Activated naive CD8-positive, alpha-beta T cell treated with anti-CD3 and anti-CD28 coated beads, Interleukin-2, amount 10 ng/mL, durations not matched to agents 7 days and 5 days (primary cell): ENCODE results near the gene CD93. TPM values are rescaled to one million over a fixed set of nuclear protein-coding genes. Genes with fewer than 3 reads are reported as not detected.

Source experiments
- ATAC-seq: fragments of 150-1000 bp; cut with Tn5 transposase; one replicate; pipeline ENCODE4 v1.10.0; 2021; ENCODE audit warnings: low read depth, moderate library complexity
- POLR2A ChIA-PET: fragments of 350-600 bp; sonication (Branson Sonifier 250); formaldehyde crosslinking; loops from one replicate; lab custom pipeline; 2021; ENCODE audit warnings: antibody characterized with exemption; lab: Charles Lee
- DNase-seq: peaks from one replicate; pipeline ENCODE4 v3.0.0; 2021
- H3K27ac Mint-ChIP-seq: one replicate; pipeline ENCODE4 v1.8.0; 2022; ENCODE audit warnings: mild to moderate bottlenecking, mixed read lengths
- H3K27me3 Mint-ChIP-seq: one replicate; pipeline ENCODE4 v1.8.0; 2022; ENCODE audit warnings: mild to moderate bottlenecking, moderate library complexity, mixed read lengths
- H3K36me3 Mint-ChIP-seq: one replicate; pipeline ENCODE4 v1.8.0; 2021; ENCODE audit warnings: mild to moderate bottlenecking, mixed read lengths
- H3K4me1 Mint-ChIP-seq: one replicate; pipeline ENCODE4 v1.8.0; 2021; ENCODE audit warnings: mixed read lengths
- H3K4me3 Mint-ChIP-seq: one replicate; pipeline ENCODE4 v1.8.0; 2022; ENCODE audit warnings: mild to moderate bottlenecking, moderate library complexity, mixed read lengths
- H3K9me3 Mint-ChIP-seq: one replicate; pipeline ENCODE4 v1.8.0; 2021; ENCODE audit warnings: mixed read lengths
- total RNA-seq, 2 experiments: library from RNA; stranded (reverse); gene quantifications; one replicate each; pipeline ENCODE4 v1.2.3, GENCODE V29; 2021

The CD93 gene
- total RNA-seq, 2 experiments from 2014 or later: 0.47 to 0.48 TPM

DNA sequence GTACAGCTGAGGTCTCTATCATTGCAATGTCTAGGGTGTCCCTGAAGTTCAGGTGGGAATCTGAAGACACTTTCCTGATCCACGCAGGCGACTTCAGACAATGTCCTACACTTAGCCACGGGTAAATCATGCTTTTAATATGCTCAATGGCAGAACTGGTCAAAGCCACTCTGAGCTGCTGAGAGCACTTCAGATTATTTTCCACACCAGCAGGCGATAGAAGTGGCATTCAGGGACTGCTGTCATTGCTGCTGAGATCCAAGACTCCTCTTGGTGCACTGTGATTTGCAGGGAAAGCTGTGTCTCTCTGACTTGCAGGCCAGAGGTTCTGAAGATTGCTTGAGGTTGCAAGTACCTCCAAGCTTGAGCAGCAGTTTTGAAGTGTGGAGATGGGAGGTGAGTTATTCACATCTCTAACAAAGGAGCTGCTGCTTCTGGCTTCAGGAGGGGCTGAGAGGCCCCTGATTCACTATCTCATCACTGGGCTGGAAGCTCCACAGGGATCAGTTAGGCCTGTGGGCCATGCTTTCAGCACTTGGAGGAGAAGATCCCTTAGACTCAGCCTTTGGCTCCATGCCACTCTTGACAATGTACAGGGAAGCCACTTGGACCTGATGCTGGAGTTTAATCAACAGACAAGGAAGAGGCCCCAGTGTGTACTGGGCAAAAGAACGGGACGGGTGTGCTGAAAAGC lies 53.9 kb downstream of the CD93 start:
- H3K27me3 Mint-ChIP-seq: peaks cover 13% of the 10 kb centered on the region
- no peak for ATAC-seq
- H3K4me1 Mint-ChIP-seq: peaks cover 4% of the 10 kb centered on the region
- no peaks in the 10 kb centered on the region for H3K9me3 Mint-ChIP-seq
- POLR2A ChIA-PET: no interaction called here
- no peak overlapping the region for H3K27ac Mint-ChIP-seq
- H3K4me3 Mint-ChIP-seq: no peak overlapping the region
- no peaks in the 10 kb centered on the region for H3K36me3 Mint-ChIP-seq
- DNase-seq: no peak

DNA sequence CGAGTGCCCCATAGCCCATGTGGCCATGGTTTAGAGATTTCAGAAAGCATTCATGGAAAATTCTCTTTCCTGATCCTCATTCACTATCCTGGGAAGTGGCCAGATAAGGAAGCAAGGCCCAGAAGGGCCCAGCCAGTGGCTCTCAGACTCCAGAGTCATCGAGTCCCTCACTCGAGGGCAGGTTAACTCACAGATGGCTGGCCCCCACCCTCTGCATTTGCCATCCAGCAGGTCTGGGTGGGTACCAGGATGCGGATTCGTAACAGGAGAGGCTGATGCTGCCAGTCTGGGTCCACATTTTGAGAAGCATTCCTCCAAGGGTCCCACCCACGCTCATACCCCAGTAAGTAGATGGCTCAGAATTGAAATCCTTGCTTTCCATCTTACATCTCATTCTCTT lies 54.8 kb downstream of the CD93 start:
- no peak overlapping the region for H3K27ac Mint-ChIP-seq
- DNase-seq (no peak), ATAC-seq (no peak)
- no peaks in the 10 kb centered on the region for H3K9me3 Mint-ChIP-seq
- H3K36me3 Mint-ChIP-seq: no peaks in the 10 kb centered on the region
- H3K27me3 Mint-ChIP-seq: peaks cover 13% of the 10 kb centered on the region
- no peak overlapping the region for H3K4me3 Mint-ChIP-seq
- H3K4me1 Mint-ChIP-seq: peaks cover 4% of the 10 kb centered on the region
- POLR2A ChIA-PET: no interaction called here

Other genes starting within 250 kb of the CD93 start
- not detected for gene SSTR4, start 51.0 kb downstream of the CD93 start, total RNA-seq
- gene THBD, start 36.7 kb downstream of the CD93 start, total RNA-seq: under 1 TPM; 0.22 to 0.34 TPM